BE2C (cell line): Measurements from ENCODE around the gene SETD2.

Experiments used
- DNase-seq: peaks from one replicate; pipeline ENCODE4 v3.0.0-alpha.2; 2020
- H3K27me3 ChIP-seq: fragments of 250-450 bp; sonication (Bioruptor Pico); 2 replicates; pipeline ENCODE4 v1.5.1; 2020; ENCODE audit warnings: mild to moderate bottlenecking
- H3K36me3 ChIP-seq: fragments of 250-450 bp; sonication (Bioruptor Pico); 2 replicates; pipeline ENCODE4 v1.5.1; 2020; ENCODE audit warnings: mild to moderate bottlenecking
- H3K4me1 ChIP-seq: fragments of 250-450 bp; sonication (Bioruptor Pico); 2 replicates; pipeline ENCODE4 v1.5.1; 2020
- H3K4me3 ChIP-seq: 2 replicates; pipeline ENCODE4 v1.5.1; 2011; ENCODE audit warnings: low read depth, low read length
- H3K9me3 ChIP-seq: fragments of 250-450 bp; sonication (Bioruptor Pico); 2 replicates; pipeline ENCODE4 v1.5.1; 2020
- CTCF ChIP-seq: IDR thresholded peaks from 2 replicates; pipeline ENCODE4 v1.5.1; 2012; ENCODE audit warnings: mild to moderate bottlenecking, low read depth, low read length

SETD2 gene

GRCh38 chr3:47012342-47013230 lies 151.3 kb downstream of the SETD2 start:
- no peak for TF ChIP-seq CTCF

GRCh38 chr3:47011371-47011770 lies 152.5 kb downstream of the SETD2 start:
- Histone ChIP-seq H3K9me3 (no peaks in the 10 kb centered on the region), H3K4me3 (no peak overlapping the region), H3K4me1 (no peaks in the 10 kb centered on the region), H3K27me3 (no peaks in the 10 kb centered on the region), H3K36me3 (no peaks in the 10 kb centered on the region)
- TF ChIP-seq CTCF = no peak
- DNase-seq = no peak

More at GRCh38 chr3:47012342-47013230, 151.3 kb downstream of the SETD2 start:
- no peak overlapping the region for H3K4me3 ChIP-seq
- no peaks in the 10 kb centered on the region for H3K27me3 ChIP-seq
- H3K36me3 ChIP-seq = no peaks in the 10 kb centered on the region
- no peaks in the 10 kb centered on the region for H3K4me1 ChIP-seq
- no peaks in the 10 kb centered on the region for H3K9me3 ChIP-seq
- no peak for DNase-seq

- Histone ChIP-seq H3K9me3 (no peaks in the 10 kb centered on the region), H3K4me3 (no peak overlapping the region), H3K36me3 (0 out of 2 replicates have a peak, but pooled peaks cover 2% of the 10 kb centered on the region), H3K4me1 (no peaks in the 10 kb centered on the region), H3K27me3 (no peaks in the 10 kb centered on the region)
- DNase-seq = no peak
- TF ChIP-seq CTCF = no peak
Observed at GRCh38 chr3:47010910-47011309, 153.0 kb downstream of the SETD2 start.

- Histone ChIP-seq H3K4me3 (peak overlapping the region; percentile 53), H3K9me3 (no peaks in the 10 kb centered on the region), H3K36me3 (0 out of 2 replicates have a peak, but pooled peaks cover 2% of the 10 kb centered on the region), H3K4me1 (no peaks in the 10 kb centered on the region), H3K27me3 (no peaks in the 10 kb centered on the region)
- no peak for DNase-seq
- no peak for TF ChIP-seq CTCF
Observed at GRCh38 chr3:47010111-47010712, 153.7 kb downstream of the SETD2 start.

GRCh38 chr3:47009225-47010110 lies 154.4 kb downstream of the SETD2 start:
- H3K4me3 ChIP-seq = peak overlapping the region; percentile 53
- no peaks in the 10 kb centered on the region for H3K4me1 ChIP-seq
- no peaks in the 10 kb centered on the region for H3K27me3 ChIP-seq
- no peaks in the 10 kb centered on the region for H3K9me3 ChIP-seq
- no peak for TF ChIP-seq CTCF
- H3K36me3 ChIP-seq = 0 out of 2 replicates have a peak, but pooled peaks cover 2% of the 10 kb centered on the region
- DNase-seq = peak; percentile 88
